GM12872 (cell line): ENCODE measurements around the gene SRGN.

Experiments used
- TF ChIP-seq, protein P1 (sequence below): IDR thresholded peaks from 3 replicates; pipeline ENCODE4 v1.5.1; 2011; ENCODE audit warnings: low read depth, mild to moderate bottlenecking, low read length, moderate library complexity; ENCODE audit not compliant: insufficient read depth

The SRGN gene

DNA sequence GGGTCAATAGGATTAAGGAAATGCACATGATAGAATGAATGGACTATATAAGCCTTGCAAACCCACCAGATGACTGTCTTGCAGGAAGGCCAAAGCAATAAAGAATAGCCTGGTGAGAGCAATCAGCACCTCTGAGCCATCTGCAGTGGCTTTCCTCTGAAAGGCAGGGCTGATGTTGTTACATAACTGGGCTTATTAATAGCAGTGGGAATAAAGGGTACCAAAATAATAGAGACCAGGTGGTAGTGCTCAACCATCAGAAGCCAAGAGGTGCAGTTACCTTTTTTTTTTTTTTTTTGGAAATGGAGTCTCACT lies 19.2 kb downstream of the SRGN start:
- TF ChIP-seq, protein P1, sequence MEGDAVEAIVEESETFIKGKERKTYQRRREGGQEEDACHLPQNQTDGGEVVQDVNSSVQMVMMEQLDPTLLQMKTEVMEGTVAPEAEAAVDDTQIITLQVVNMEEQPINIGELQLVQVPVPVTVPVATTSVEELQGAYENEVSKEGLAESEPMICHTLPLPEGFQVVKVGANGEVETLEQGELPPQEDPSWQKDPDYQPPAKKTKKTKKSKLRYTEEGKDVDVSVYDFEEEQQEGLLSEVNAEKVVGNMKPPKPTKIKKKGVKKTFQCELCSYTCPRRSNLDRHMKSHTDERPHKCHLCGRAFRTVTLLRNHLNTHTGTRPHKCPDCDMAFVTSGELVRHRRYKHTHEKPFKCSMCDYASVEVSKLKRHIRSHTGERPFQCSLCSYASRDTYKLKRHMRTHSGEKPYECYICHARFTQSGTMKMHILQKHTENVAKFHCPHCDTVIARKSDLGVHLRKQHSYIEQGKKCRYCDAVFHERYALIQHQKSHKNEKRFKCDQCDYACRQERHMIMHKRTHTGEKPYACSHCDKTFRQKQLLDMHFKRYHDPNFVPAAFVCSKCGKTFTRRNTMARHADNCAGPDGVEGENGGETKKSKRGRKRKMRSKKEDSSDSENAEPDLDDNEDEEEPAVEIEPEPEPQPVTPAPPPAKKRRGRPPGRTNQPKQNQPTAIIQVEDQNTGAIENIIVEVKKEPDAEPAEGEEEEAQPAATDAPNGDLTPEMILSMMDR, result no peak

DNA sequence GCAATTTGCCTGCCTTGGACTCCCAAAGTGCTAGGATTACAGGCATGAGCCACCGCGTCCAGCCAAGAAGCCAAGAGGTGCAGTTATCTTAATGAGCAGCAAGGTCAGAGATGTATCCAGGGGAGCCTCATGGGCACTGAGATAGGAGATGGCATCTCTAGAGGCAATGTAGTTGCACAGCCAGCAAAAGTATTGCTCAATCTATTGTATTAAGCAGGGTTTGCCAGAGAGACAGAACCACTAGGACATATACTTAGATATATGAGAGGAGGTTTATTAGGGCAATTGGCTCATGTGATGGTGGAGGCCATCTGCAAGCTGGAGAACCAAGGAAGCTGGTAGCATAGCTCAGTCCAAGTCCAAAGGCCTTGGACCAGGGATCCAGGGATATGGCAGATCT lies 19.8 kb downstream of the SRGN start:
- TF ChIP-seq, protein P1, result no peak

- TF ChIP-seq, protein P1, result no peak
Observed at GRCh38 chr10:69119896-69120295, 32.0 kb downstream of the SRGN start.

DNA sequence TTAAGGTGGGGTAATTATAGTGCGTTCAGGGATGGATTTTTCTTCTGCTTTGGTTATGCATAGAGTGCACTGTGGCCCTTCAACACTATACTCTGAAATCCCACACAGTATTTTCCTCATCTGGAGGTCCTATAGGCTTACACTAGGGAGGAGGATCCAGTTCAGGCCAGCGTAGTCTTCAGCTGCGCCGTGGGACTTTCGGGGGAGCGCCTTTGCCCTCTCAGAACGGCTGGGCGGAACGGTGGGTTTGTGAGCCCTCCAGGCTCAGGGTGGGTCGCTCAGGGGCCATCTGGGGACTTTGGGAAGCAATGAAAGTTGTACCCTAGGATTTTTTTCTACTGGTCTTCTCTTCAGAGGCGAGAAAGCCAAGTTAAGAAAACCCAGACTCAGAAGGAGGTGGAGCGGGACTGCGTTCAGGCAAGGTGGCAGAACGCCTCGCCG lies 35.4 kb downstream of the SRGN start:
- TF ChIP-seq, protein P1, result no peak

DNA sequence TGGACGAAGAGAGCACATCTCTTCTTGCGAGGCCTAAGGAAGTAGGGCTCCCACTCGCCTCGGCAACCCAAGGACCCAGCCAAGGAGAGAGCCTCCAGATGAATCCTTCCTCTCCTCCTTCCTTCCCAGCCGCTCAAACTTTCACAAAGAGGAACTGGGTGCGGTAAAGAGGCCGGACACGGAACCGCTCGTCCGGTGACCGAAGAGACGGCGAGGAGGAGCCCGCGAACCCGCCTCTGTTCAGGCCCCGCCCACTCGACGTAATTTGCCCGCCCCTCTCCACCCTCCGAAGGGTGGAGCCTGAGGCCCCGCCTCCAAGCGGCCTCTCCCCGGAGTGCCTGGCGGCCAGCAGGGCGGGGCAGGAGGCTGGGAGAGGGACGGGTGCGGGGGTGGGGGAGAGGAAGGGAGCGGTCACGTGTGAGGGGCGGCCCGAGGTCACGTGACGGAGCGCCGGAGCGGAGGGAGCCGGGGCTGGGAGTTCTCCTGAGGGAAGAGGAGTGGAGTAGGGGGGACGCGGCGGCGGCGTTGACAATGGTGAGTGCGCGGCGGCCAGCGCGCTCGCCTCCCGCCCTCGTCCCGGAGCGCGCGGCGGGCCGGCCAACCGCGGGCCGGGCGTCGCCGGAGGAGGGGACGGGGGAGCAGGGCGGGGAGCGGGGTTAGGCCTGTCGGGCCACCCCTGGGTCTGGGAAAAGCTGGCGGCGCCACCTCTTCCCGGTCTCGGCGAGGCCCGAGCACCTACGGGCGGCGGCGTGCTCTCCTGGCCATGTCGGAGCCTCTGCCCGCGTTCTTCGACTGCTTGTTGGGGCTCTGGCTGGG lies 36.1 kb downstream of the SRGN start, which contains the start of gene VPS26A:
TSS of gene VPS26A (plus strand) at position 432 of the 816 bp plus-strand sequence. CDS start at position 532, 100 bp downstream.
- TF ChIP-seq, protein P1, result peak; percentile 63

GRCh38 chr10:69124563-69125268 lies 36.8 kb downstream of the SRGN start:
- TF ChIP-seq, protein P1, result no peak

DNA sequence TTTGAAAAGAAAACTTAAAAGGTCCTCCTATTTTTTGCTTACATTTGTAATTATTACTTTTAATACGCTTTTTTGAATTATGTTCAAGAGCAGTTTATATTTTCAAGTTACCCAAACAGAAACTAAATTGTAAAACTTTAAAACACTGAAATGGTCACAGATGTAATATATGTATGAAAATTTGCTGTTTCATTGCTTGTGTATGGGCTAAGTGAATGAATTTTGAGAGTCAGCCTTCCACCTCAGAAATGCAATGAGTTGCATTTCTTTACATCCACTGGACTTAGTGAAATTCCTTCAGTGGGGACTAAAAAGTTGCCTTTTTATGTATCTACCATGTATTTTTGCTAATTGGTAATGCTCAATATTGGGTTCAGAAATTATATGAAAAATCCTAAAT lies 37.7 kb downstream of the SRGN start:
- TF ChIP-seq, protein P1, result no peak
